Tibial nerve (tissue), 4 donors: ENCODE data around the gene ARPC1B. TPM values are rescaled to one million over a fixed set of nuclear protein-coding genes. Genes with fewer than 3 reads are reported as not detected.
"Not testable (repeated sequence)": the region's sequence is repeated elsewhere in the genome, so short reads cannot be mapped to it uniquely, and the experiment has no call there.

Experiments used
- DNase-seq, 2 donors: peaks; one replicate each; pipeline ENCODE4 v3.0.0-alpha.2; 2019; ENCODE audit warnings: low spot score in 2 of 2
- H3K27ac ChIP-seq, 4 donors: fragments of 200-600 bp; sonication (generic) in 3 of 4; one replicate each; pipeline ENCODE4 v1.5.1; 2017 to 2019; ENCODE audit warnings: mild to moderate bottlenecking in 1 of 4
- H3K27me3 ChIP-seq, 2 donors: fragments of 200-600 bp; sonication (generic) in 1 of 2; one replicate each; pipeline versions ENCODE4 v1.5.1 to v1.6.0; 2017 to 2019
- H3K36me3 ChIP-seq, 3 donors: fragments of 200-600 bp; sonication (generic); one replicate each; pipeline ENCODE4 v1.5.1; 2018 to 2019
- H3K4me1 ChIP-seq, 4 donors: fragments of 200-600 bp; sonication (generic) in 3 of 4; one replicate each; pipeline ENCODE4 v1.5.1; 2017 to 2019
- H3K4me3 ChIP-seq, 4 donors: fragments of 200-600 bp; sonication (generic) in 3 of 4; one replicate each; pipeline ENCODE4 v1.5.1; 2017 to 2019; ENCODE audit warnings: mild to moderate bottlenecking in 1 of 4, moderate library complexity in 1 of 4
- H3K9me3 ChIP-seq, 4 donors: fragments of 200-600 bp; sonication (generic) in 3 of 4; one replicate each; pipeline ENCODE4 v1.5.1; 2017 to 2019
- CTCF ChIP-seq, 5 experiments: fragments of 200-600 bp in 3 of 5; fragments of 450-650 bp in 2 of 5; sonication (generic) in 3 of 5; IDR thresholded peaks; one replicate each; pipeline ENCODE4 v1.5.1; 2016 to 2019; ENCODE audit warnings: antibody characterized with exemption in 5 of 5, mild to moderate bottlenecking in 3 of 5, moderate library complexity in 2 of 5
- EP300 ChIP-seq, 2 donors: sonication (generic); formaldehyde crosslinking; IDR thresholded peaks; one replicate each; pipeline ENCODE4 v1.6.1; 2017; ENCODE audit warnings: antibody characterized with exemption in 2 of 2, mild to moderate bottlenecking in 1 of 2
- POLR2A ChIP-seq, 2 donors: fragments of 450-650 bp; IDR thresholded peaks; one replicate each; pipeline ENCODE4 v1.6.1; 2017; ENCODE audit warnings: antibody characterized with exemption in 2 of 2, mild to moderate bottlenecking in 2 of 2, moderate library complexity in 2 of 2
- WGBS, 2 donors: methylation state at CpG; one replicate each; pipeline ENCODE4 v1.1.5; 2018; 5-methylcytosine and 5-hydroxymethylcytosine counted together
- total RNA-seq, 4 donors: library from RNA; depleted of rRNA; stranded (reverse); fragments of >200 nt; gene quantifications; one replicate each; pipeline ENCODE4 v1.1.0, GENCODE V29; 2016

ARPC1B gene
- total RNA-seq, 4 donors from 2014 or later = 178 to 337 (median 306) TPM

GRCh38 chr7:99410635-99411034, 36.1 kb downstream of the ARPC1B start:
- peaks cover 0 to 55% (median 10%) of the 10 kb centered on the region in 3 donors for H3K36me3 ChIP-seq

GRCh38 chr7:99415513-99416127, 41.1 kb downstream of the ARPC1B start:
- Histone ChIP-seq H3K4me1 (peaks cover 0 to 17% (median 0%) of the 10 kb centered on the region in 4 donors), H3K36me3 (peaks cover 4 to 99% (median 44%) of the 10 kb centered on the region in 3 donors)
- not testable (repeated sequence) for H3K9me3 ChIP-seq, H3K27me3 ChIP-seq, H3K4me3 ChIP-seq, H3K27ac ChIP-seq
- TF ChIP-seq CTCF (IDR thresholded peaks at IDR 0.05) = peak; percentile 53 to 66 (median 61)
- WGBS, 2 donors = 49% methylated on average over 17 of the region's 17 CpGs
- peak; percentile 39 to 59 for DNase-seq

More at GRCh38 chr7:99410635-99411034, 36.1 kb downstream of the ARPC1B start:
- Histone ChIP-seq H3K27ac (peak overlapping the region in 1 of 4 donors; percentile 95), H3K9me3 (no peaks in the 10 kb centered on the region), H3K4me1 (peaks cover 0 to 51% (median 27%) of the 10 kb centered on the region in 4 donors), H3K4me3 (no peak overlapping the region), H3K27me3 (no peaks in the 10 kb centered on the region)
- 84 to 93% methylated on average over 2 of the region's 2 CpGs for WGBS, 2 donors
- no peak for TF ChIP-seq POLR2A (IDR thresholded peaks at IDR 0.05)
- no peak for DNase-seq

GRCh38 chr7:99418260-99418659, 43.7 kb downstream of the ARPC1B start:
- no peak overlapping the region for H3K4me3 ChIP-seq
- H3K9me3 ChIP-seq = no peaks in the 10 kb centered on the region
- H3K4me1 ChIP-seq = peaks cover 0 to 9% (median 0%) of the 10 kb centered on the region in 4 donors
- no peak for DNase-seq
- H3K27me3 ChIP-seq = no peaks in the 10 kb centered on the region
- peaks cover 4 to 99% (median 35%) of the 10 kb centered on the region in 3 donors for H3K36me3 ChIP-seq
- no peak overlapping the region for H3K27ac ChIP-seq
- TF ChIP-seq EP300 (IDR thresholded peaks at IDR 0.05) = no peak
- TF ChIP-seq POLR2A (IDR thresholded peaks at IDR 0.05) = no peak
- TF ChIP-seq CTCF (IDR thresholded peaks at IDR 0.05) = no peak
- 83 to 87% methylated on average over 9 of the region's 9 CpGs for WGBS, 2 donors

- no peak for TF ChIP-seq POLR2A (IDR thresholded peaks at IDR 0.05)
- no peak for TF ChIP-seq EP300 (IDR thresholded peaks at IDR 0.05)
- TF ChIP-seq CTCF (IDR thresholded peaks at IDR 0.05) = no peak
- peaks cover 0 to 9% (median 0%) of the 10 kb centered on the region in 4 donors for H3K4me1 ChIP-seq
- no peaks in the 10 kb centered on the region for H3K9me3 ChIP-seq
- no peak overlapping the region for H3K4me3 ChIP-seq
- peaks cover 4 to 99% (median 35%) of the 10 kb centered on the region in 3 donors for H3K36me3 ChIP-seq
- no peaks in the 10 kb centered on the region for H3K27me3 ChIP-seq
- no peak for DNase-seq
- H3K27ac ChIP-seq = no peak overlapping the region
- WGBS, 2 donors = 84 to 88% methylated on average over 18 to 29 of the region's 29 CpGs
Observed at GRCh38 chr7:99419323-99420021, 44.9 kb downstream of the ARPC1B start.

- Histone ChIP-seq H3K4me3 (no peak overlapping the region), H3K36me3 (peaks cover 4 to 99% (median 43%) of the 10 kb centered on the region in 3 donors), H3K4me1 (peaks cover 0 to 5% (median 0%) of the 10 kb centered on the region in 4 donors), H3K27me3 (no peaks in the 10 kb centered on the region), H3K27ac (no peak overlapping the region), H3K9me3 (no peaks in the 10 kb centered on the region)
- DNase-seq = no peak
- TF ChIP-seq EP300 (IDR thresholded peaks at IDR 0.05) (no peak), CTCF (IDR thresholded peaks at IDR 0.05) (no peak), POLR2A (IDR thresholded peaks at IDR 0.05) (no peak)
- WGBS, 2 donors = 84 to 87% methylated on average over 5 of the region's 5 CpGs
Observed at GRCh38 chr7:99420213-99420612, 45.7 kb downstream of the ARPC1B start.
